GM12864 (cell line): ENCODE data around the gene GPER1.

Source experiments
- DNase-seq: peaks from one replicate; pipeline ENCODE4 v3.0.0-alpha.2; 2011; ENCODE audit warnings: low read depth
- H3K4me3 ChIP-seq: 2 replicates; pipeline ENCODE4 v1.5.1; 2011; ENCODE audit warnings: mild to moderate bottlenecking, low read depth, low read length, control low read depth
- TF ChIP-seq, protein P1 (sequence below): IDR thresholded peaks from 2 replicates; pipeline ENCODE4 v1.5.1; 2011; ENCODE audit warnings: low read depth, mild to moderate bottlenecking, moderate library complexity, low read length, control low read depth, inconsistent platforms; ENCODE audit errors: missing control alignments

GPER1 gene

DNA sequence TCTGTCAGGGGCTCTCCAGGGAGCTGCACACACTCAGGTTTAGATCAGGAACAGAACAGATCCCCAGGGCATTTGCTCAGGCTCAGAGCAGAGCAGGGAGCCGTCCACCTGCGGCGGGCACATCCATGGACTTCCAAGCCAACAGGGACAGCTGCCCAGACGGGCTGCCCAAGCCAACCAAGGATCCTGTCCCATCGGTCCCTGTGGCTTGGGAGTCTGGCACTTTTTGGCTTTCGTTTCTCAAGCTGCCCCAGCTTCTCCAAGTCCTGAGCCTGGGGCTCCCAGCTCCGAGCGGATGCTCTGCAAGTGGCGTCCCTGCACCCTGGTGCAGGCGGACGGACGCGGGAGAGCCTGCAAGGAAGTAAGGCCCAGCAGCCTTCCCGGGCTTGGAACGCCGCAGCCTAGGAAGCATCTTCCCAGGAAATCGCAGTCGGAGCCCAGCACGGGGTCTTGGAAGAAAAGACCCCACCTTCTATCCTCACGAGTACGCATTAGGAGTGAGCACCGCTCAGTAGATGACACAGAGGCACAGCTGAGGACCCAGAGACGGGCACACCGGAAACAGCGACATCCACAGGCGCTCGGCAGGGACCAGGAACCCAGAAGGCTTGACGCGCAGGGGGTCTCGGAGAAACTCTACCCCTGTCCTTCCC, 37.5 kb upstream of the GPER1 start:
- TF ChIP-seq, protein P1, sequence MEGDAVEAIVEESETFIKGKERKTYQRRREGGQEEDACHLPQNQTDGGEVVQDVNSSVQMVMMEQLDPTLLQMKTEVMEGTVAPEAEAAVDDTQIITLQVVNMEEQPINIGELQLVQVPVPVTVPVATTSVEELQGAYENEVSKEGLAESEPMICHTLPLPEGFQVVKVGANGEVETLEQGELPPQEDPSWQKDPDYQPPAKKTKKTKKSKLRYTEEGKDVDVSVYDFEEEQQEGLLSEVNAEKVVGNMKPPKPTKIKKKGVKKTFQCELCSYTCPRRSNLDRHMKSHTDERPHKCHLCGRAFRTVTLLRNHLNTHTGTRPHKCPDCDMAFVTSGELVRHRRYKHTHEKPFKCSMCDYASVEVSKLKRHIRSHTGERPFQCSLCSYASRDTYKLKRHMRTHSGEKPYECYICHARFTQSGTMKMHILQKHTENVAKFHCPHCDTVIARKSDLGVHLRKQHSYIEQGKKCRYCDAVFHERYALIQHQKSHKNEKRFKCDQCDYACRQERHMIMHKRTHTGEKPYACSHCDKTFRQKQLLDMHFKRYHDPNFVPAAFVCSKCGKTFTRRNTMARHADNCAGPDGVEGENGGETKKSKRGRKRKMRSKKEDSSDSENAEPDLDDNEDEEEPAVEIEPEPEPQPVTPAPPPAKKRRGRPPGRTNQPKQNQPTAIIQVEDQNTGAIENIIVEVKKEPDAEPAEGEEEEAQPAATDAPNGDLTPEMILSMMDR, result no peak

DNA sequence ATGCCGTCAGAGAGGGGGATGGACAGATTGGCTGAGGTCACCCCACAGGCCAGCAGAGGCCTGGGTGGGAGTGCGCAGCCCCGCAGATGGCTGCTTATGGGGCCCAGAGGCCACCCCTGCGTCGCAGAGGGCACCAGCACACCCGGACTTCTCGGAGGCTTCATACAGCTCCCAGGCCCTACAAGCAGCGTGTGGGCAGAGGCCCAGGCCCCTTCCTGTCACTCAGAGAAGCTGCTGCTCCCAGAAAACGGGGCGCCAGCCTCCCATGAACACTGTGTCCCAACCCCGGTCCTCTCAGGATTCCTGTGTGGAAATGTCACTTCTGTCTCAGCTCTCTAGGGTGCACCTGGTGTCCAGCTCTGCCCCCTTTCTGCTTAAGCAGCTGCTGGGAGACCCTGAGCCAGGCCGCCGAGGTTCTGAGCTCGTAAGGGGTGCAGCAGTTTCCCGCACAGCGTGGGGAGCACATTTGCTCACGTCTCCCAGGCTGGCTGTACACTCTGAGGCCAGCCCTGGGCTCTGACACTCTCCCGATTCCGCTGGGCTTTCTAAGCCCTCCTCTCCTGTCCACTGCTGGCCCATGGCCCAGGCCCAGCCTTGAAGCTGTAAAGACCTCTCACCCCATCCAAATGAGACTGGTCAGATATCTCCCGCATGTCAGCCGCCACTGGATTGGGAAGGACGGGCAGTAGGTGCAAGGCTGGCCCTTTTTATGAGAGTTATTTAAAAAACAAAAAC, 36.8 kb upstream of the GPER1 start:
- no peak for DNase-seq
- TF ChIP-seq, protein P1, result no peak
- H3K4me3 ChIP-seq, result no peak overlapping the region

More for the DNA sequence above, 37.5 kb upstream of the GPER1 start:
- no peak overlapping the region for H3K4me3 ChIP-seq
- DNase-seq, result no peak

DNA sequence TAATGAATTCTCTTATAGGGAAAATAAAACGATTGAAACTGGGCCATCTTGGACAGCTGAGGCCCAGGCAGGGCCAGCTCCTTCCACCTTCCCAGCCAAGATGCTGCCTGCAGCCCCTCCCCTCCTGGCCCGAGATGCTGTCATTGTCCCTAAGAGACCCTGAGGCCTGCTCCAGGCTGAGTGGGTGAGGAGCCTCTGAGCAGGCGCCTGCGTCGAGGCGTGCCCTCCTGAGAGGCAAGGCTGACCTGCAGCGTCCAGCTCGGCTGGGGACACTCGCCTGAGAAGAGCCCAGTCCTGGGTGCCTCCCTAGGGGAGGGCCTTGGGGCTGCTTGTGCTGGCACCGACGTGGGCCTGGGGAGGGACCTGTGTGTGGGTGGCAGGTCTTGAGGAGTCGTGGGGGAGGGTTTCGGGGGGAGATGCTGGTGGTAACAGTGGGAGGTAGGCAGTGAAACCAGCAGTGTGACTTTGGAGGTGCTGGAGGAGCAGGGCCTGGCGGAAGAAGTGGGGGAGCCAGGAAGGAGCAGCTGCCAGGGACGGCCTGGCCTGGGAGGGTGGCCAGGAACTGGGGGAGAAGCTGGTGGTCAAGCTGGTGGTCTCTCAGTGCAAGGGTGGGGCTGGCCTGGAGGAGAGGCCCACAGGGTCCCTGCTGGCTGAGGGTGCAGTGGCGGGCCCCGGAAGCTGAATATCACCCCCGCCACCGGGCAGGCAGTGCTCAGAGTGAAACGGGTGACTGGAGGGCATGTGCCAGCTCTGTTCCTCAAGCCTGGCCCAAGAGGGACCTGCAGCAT, 35.7 kb upstream of the GPER1 start:
- TF ChIP-seq, protein P1, result no peak
- no peak for DNase-seq
- no peak overlapping the region for H3K4me3 ChIP-seq

DNA sequence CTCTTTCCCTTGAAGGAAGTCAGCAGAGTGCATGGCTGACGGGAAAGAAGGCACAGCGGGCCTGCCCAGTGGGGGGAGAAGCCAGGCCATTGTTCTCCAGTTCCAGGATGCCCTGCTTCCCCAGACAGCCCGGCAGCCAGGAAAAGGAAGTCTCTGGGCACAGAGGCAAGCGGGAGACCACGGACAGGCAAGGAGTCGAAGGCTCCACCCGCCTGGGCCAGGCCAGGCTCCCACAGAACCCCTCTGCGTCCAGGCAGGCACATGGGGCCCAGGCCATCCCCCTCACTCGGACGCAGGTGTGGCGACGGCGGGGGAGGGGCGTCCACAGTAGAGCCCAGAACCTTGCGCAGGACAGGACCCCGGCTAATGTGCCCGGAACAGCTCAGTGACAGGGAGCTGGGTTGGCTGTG, 34.9 kb upstream of the GPER1 start:
- no peak overlapping the region for H3K4me3 ChIP-seq
- TF ChIP-seq, protein P1, result no peak
- no peak for DNase-seq

DNA sequence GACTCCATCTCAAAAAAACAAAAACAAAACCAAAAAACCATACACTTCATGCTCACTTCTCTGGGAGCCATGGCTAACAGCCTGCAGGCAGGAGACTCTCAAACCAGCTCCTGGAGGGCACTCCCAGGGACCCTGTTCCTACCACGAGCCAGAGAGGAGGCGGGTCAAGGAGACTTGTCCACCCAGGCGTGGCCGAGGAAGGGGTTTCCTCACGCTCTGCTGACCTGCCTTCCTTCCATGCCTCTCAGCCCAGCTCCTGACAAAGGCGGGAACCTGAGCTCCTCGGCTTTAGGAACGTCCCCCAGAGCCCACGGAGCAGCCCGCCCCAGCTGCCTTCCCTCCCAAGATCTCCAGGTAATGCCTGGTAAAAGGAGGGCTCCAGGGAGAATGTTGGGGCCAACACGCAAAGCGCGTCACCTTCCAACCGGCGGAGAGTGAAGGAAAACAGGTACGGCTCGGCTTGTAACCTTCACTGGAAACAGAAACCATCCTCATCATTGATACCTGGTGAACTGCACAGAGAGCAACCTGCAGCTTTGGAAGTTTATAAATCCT, 34.0 kb upstream of the GPER1 start:
- no peak for DNase-seq
- H3K4me3 ChIP-seq, result no peak overlapping the region
- TF ChIP-seq, protein P1, result no peak

DNA sequence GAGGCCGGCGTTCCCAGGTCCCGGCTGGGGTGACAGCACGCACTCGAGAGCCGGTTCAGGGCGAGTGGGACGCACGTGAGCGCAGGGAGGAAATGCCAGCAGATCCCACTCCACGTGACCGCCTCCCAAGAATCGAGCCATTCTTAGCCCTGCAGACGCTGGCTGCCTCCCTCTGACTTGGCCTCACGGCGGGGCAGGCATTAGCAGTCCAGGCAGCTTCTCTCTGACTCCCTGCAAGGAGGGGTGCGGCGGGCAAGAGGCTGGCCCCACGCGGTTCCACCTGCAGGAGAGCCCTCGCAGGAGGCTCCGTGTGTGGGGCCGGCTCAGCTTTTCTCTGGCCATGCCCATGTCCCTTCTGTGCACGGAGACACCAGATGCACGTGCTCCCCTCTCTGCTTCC, 33.5 kb upstream of the GPER1 start:
- no peak for DNase-seq
- no peak overlapping the region for H3K4me3 ChIP-seq
- TF ChIP-seq, protein P1, result no peak
